Stimulated activated CD4-positive, alpha-beta T cell treated with anti-CD3 and anti-CD28 coated beads, Interleukin-12 subunit alpha, Interleukin-12 subunit beta, amount 100 ng/mL, for 48 hours (primary cell): ENCODE data around the gene HIPK3.
"Not testable (repeated sequence)": the region's sequence is repeated elsewhere in the genome, so short reads cannot be mapped to it uniquely, and the experiment has no call there.

Experiments
- DNase-seq, 3 donors: peaks; one replicate each; pipeline ENCODE4 v3.0.0-alpha.2; 2020; ENCODE audit warnings: low read depth in 2 of 3, low spot score in 1 of 3

The HIPK3 gene

DNA sequence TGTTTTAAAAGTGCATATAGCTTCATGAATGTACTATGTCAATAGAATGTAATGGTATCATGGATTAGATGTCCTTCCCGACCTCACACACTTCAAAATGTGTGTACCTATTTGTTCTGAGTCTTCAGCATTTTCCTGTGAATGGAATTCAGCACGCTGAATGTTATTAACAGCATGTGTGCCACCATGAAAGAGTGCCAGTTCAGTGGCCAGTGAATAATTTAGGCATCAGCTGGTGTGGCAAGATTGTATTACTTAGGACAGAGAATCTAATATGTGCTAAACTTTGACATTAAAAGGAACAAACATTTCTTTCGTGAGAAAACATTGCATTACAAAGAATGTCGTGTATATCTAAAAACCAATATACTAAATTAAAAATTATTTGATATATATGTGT is 46.4 kb downstream of the HIPK3 start:
- DNase-seq: no peak

- DNase-seq: not testable (repeated sequence)
These were observed 49.6 kb downstream of the HIPK3 start for GRCh38 chr11:33306821-33307220.

GRCh38 chr11:33307984-33308383 is 50.8 kb downstream of the HIPK3 start:
- no peak for DNase-seq

- DNase-seq: no peak
These were observed 51.9 kb downstream of the HIPK3 start for GRCh38 chr11:33309118-33309517.

DNA sequence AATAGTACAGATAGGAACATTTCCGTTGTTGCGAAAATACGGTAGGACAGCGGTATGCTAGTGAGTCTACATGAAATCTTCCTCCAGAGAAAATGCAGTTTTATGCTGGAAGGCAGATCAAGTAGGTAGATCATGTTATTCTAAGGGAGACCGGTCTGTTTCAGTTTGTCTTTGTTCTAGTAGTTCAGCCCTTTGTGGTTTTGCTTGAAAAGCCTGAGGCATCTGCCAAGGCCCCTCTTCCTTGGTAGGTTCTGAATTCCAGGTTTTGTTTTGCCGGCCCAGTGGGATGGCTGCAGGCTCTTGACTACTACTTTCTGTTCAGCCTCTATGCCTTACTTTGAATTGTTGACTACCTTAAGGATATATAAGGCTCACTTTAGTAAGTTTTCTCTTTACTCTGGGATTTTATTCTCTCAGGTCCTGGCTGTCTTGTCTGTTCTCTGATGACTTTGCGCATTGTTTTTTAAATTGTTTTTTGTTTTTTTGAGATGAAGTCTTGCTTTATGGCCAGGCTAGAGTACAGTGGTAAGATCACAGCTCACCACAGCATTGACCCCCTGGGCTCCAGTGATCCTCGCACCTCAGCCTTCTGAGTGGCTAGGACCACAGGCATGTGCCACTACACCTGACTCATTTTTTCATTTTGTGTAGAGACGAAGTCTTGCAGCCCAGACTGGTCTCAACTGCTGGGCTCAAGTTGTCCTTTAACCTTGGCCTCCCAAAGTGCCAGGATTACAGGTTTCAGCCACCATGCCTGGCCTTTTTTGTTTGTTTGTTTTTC is 53.7 kb downstream of the HIPK3 start:
- no peak for DNase-seq

- no peak for DNase-seq
These were observed 54.5 kb downstream of the HIPK3 start for GRCh38 chr11:33311680-33312079.

- DNase-seq: no peak
These were observed 58.6 kb downstream of the HIPK3 start for GRCh38 chr11:33315822-33316221.

- DNase-seq: no peak
These were observed 60.5 kb downstream of the HIPK3 start for GRCh38 chr11:33317662-33318061.

DNA sequence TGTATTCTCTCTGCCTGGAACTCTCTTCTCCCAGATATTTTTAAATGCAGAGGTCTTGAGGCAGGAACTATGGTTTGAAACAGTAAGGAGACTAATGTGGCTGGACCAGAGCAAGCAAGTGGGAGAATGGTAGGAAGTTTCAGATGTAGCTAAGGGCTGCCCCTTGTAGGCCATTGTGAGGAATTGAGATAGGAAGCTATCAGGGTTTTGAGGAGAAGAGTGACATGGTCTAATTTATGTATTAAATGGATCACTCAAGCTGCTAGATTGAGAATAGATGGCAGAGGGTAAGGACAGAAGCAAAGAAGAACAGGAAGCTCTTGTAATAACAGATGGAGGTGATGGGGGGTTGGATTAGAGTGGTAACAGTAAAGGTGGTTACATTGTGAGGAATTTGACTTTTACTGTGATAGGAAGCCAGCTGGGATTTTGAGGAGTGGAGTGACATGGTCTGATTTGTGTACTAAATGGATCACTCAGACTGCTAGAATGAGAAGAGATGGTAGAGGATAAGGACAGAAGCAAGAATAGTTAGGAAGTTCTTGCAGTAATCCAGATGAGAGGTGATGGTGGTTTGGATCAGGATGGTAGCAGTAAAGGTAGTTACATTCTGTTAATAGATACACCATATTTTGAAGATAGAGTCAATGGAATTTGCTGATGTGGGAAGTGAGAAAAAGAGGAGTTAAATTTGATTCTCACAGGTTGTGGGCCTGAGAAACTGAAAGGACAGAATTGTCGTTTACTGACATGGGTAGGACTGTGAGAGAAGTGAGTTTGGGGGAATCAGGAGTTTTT is 63.0 kb downstream of the HIPK3 start:
- DNase-seq: no peak

- DNase-seq: no peak
These were observed 63.7 kb downstream of the HIPK3 start for GRCh38 chr11:33320814-33321330.

GRCh38 chr11:33321422-33321821 is 64.2 kb downstream of the HIPK3 start:
- DNase-seq: no peak

- DNase-seq: no peak
These were observed 66.2 kb downstream of the HIPK3 start for GRCh38 chr11:33323421-33323820.

GRCh38 chr11:33324302-33324985 is 67.3 kb downstream of the HIPK3 start:
- DNase-seq: no peak

DNA sequence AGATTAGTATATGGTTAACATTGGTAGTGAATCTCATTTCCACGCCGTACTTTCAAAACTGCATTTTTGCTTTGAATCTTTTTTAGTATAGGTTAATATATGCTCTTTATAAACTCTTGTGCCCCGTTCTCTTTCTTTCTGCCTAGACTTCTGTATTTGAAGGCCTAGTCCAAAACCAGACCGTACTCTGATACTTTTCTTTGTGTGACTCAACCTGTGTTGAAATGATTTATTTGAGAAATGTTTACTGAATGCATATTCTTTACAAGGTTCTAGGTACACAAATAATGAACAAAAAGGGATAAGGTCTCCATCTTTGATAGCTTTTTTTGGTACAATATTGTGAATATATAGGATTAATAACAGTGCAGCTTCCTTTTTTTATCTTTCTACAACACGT is 68.3 kb downstream of the HIPK3 start:
- no peak for DNase-seq

DNA sequence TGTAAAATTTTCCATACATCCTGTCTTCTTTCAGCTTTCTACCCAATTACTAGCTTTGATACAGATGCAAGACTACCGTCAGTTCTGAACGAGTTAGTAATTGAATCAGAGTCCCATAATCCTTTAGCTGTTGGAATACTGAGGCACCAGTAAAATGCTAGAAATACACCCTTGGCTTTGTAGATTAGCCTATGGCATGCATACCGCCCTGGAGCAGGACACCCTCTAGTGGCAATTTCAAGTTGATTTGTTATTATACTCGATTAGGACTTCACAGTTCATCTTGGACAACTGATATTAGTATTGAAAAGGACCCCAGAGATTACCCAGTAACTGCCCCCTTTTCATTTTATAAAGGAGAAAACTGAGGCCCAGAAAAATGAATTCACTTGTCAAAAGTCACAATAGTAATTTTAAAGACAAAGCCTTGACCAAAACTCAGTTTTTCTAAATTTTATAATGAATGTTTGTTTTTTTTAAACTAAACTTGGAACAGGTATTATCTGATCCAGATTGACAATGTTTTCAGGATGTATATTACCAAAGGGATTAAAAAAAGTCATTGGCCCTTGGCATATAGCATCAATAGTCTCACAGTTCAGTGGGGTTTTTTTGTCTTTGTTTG is 72.6 kb downstream of the HIPK3 start:
- peak in 2 of 3 donors; percentile 14 to 20 for DNase-seq

- DNase-seq: no peak
These were observed 76.6 kb downstream of the HIPK3 start for GRCh38 chr11:33333816-33334215.

DNA sequence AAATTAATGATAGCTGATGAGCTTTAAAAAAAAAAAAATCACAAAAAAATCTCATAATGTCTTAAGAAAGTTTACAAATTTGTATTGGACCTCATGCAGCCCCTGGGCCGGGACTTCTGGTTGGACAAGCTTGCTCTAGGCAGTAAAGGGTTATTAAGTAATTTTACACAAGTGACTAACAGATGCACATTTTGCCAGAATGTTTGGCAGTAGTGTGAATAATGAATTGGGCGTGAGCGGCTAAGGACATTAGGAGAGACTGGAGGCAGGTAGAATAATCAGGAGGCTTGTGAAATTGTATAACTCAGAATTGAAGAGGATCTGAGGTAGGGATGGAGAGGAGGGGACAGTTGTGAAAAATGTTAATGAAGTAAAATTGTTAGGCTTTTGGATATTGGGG is 77.4 kb downstream of the HIPK3 start:
- DNase-seq: no peak

DNA sequence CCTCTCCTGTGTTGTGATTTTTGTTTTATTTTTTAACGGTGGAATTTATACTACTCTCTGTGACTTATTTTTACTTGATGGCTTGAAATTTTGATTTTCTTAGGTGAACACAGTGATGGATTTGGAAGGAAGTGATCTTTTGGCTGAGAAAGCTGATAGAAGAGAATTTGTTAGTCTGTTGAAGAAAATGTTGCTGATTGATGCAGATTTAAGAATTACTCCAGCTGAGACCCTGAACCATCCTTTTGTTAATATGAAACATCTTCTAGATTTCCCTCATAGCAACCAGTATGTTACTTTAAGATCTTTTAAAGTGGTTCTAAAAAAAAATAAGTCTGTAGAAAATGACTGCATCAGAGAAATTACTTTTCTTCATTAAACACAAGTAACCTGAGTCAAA is 82.1 kb downstream of the HIPK3 start:
- no peak for DNase-seq

DNA sequence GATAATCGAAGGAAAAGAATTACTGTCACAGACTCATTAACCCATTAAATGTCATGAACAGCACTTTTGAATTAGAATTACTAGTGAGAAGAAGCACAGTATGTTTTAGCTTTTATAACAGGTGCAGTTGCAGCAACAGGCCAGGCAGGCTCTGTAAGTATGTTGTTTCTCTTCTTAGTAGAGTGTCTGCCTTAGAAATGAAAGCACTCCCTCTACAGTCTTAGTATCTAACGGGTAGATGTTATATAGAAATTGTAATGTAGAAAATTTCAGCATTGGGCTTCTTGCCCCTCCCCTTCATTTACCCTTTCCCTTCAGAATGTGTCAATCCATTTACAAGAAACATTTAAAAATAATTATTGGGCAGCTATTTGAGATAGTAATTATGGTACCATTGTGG is 87.4 kb downstream of the HIPK3 start:
- DNase-seq: no peak

DNA sequence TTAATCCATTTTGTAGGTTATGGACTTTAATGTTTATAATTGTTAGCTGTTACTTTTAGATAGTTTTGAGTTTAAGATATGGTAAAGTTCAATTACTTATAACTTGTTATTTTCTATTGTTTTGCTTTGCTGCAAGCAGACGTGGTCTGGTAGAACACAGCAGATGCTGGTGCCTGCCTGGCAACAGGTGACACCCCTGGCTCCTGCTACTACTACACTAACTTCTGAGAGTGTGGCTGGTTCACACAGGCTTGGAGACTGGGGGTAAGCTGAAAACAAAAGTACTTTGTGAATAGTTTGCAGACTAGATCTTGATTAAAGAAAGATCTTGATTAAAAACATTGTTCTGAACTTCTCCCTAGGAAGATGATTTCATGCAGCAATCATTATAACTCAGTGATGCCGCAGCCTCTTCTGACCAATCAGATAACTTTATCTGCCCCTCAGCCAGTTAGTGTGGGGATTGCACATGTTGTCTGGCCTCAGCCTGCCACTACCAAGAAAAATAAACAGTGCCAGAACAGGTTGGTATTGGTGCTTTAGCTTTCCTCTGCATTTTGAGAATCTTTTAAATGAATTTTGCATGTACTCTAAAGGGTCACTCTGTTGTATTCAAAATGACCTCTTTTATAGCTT is 90.4 kb downstream of the HIPK3 start:
- no peak for DNase-seq

- DNase-seq: no peak
These were observed 93.1 kb downstream of the HIPK3 start for GRCh38 chr11:33350287-33350686.
